ENCODE results near the gene ALB.
"Not testable (repeated sequence)": the region's sequence is repeated elsewhere in the genome, so short reads cannot be mapped to it uniquely, and the experiment has no call there.

Gene ALB

GRCh38 chr4:73404042-73404441 is at the start of gene ALB:
Gene ALB, plus strand, starts transcription at chr4:73404287. Its CDS starts 41 bp downstream, at chr4:73404328.
- CTCF ChIA-PET: no interaction called here
- DNase-seq: no peak
- Mint-ChIP-seq H3K36me3 (no peaks in the 10 kb centered on the region), H3K27ac (no peak within 1 kb of the TSS), H3K9me3 (no peaks in the 10 kb centered on the region), H3K4me3 (no peak within 1 kb of the TSS), H3K27me3 (no peaks in the 10 kb centered on the region), H3K4me1 (no peaks in the 10 kb centered on the region)

GRCh38 chr4:73357174-73357573 is 46.9 kb upstream of the ALB start:
- CTCF ChIA-PET, H3K4me1 Mint-ChIP-seq: not testable (repeated sequence)

GRCh38 chr4:73369506-73370199 is 34.4 kb upstream of the ALB start:
- H3K4me1 Mint-ChIP-seq, DNase-seq, CTCF ChIA-PET, H3K27me3 Mint-ChIP-seq, H3K4me3 Mint-ChIP-seq, H3K9me3 Mint-ChIP-seq, H3K36me3 Mint-ChIP-seq, H3K27ac Mint-ChIP-seq: not testable (repeated sequence)

More at GRCh38 chr4:73357174-73357573, 46.9 kb upstream of the ALB start:
- not testable (repeated sequence) for H3K9me3 Mint-ChIP-seq, H3K27ac Mint-ChIP-seq, H3K27me3 Mint-ChIP-seq, DNase-seq, H3K4me3 Mint-ChIP-seq, H3K36me3 Mint-ChIP-seq

- H3K4me3 Mint-ChIP-seq: no peak overlapping the region
- no peak overlapping the region for H3K27ac Mint-ChIP-seq
- no peak for DNase-seq
- H3K27me3 Mint-ChIP-seq: no peaks in the 10 kb centered on the region
- H3K9me3 Mint-ChIP-seq: no peaks in the 10 kb centered on the region
- no peaks in the 10 kb centered on the region for H3K4me1 Mint-ChIP-seq
- no peaks in the 10 kb centered on the region for H3K36me3 Mint-ChIP-seq
- CTCF ChIA-PET: interaction anchor here (0.6 kb wide), 1 partner anchor 853 kb away, joined by 3 read pairs; no protein-coding TSS in a partner anchor
Measured at GRCh38 chr4:73375328-73375741, 28.8 kb upstream of the ALB start.

GRCh38 chr4:73376251-73376650 is 27.8 kb upstream of the ALB start:
- H3K36me3 Mint-ChIP-seq: no peaks in the 10 kb centered on the region
- DNase-seq: no peak
- no peak overlapping the region for H3K27ac Mint-ChIP-seq
- H3K27me3 Mint-ChIP-seq: no peaks in the 10 kb centered on the region
- H3K4me3 Mint-ChIP-seq: no peak overlapping the region
- no peaks in the 10 kb centered on the region for H3K4me1 Mint-ChIP-seq
- H3K9me3 Mint-ChIP-seq: no peaks in the 10 kb centered on the region
- CTCF ChIA-PET: no interaction called here

GRCh38 chr4:73376976-73377375 is 27.1 kb upstream of the ALB start:
- Mint-ChIP-seq H3K27ac (no peak overlapping the region), H3K4me3 (no peak overlapping the region), H3K4me1 (no peaks in the 10 kb centered on the region), H3K9me3 (no peaks in the 10 kb centered on the region), H3K27me3 (no peaks in the 10 kb centered on the region), H3K36me3 (no peaks in the 10 kb centered on the region)
- DNase-seq: no peak
- CTCF ChIA-PET: no interaction called here

GRCh38 chr4:73378887-73379286 is 25.2 kb upstream of the ALB start:
- H3K4me3 Mint-ChIP-seq: no peak overlapping the region
- no peaks in the 10 kb centered on the region for H3K9me3 Mint-ChIP-seq

GRCh38 chr4:73379946-73380345 is 24.1 kb upstream of the ALB start:
- CTCF ChIA-PET: no interaction called here
- no peak for DNase-seq
- no peaks in the 10 kb centered on the region for H3K36me3 Mint-ChIP-seq
- H3K9me3 Mint-ChIP-seq: no peaks in the 10 kb centered on the region
- no peak overlapping the region for H3K27ac Mint-ChIP-seq
- H3K4me1 Mint-ChIP-seq: no peaks in the 10 kb centered on the region
- H3K27me3 Mint-ChIP-seq: no peaks in the 10 kb centered on the region
- H3K4me3 Mint-ChIP-seq: no peak overlapping the region

More at GRCh38 chr4:73378887-73379286, 25.2 kb upstream of the ALB start:
- CTCF ChIA-PET: no interaction called here
- no peak for DNase-seq
- Mint-ChIP-seq H3K27ac (no peak overlapping the region), H3K4me1 (no peaks in the 10 kb centered on the region), H3K36me3 (no peaks in the 10 kb centered on the region), H3K27me3 (no peaks in the 10 kb centered on the region)

- Mint-ChIP-seq H3K9me3 (peaks cover 2% of the 10 kb centered on the region), H3K27ac (no peak overlapping the region), H3K4me1 (no peaks in the 10 kb centered on the region), H3K36me3 (no peaks in the 10 kb centered on the region), H3K4me3 (no peak overlapping the region), H3K27me3 (no peaks in the 10 kb centered on the region)
- DNase-seq: no peak
- CTCF ChIA-PET: no interaction called here
Measured at GRCh38 chr4:73381214-73381613, 22.9 kb upstream of the ALB start.

- Mint-ChIP-seq H3K4me1 (no peaks in the 10 kb centered on the region), H3K27me3 (no peaks in the 10 kb centered on the region), H3K9me3 (peaks cover 2% of the 10 kb centered on the region), H3K36me3 (no peaks in the 10 kb centered on the region), H3K4me3 (no peak overlapping the region), H3K27ac (no peak overlapping the region)
- CTCF ChIA-PET: no interaction called here
- DNase-seq: no peak
Measured at GRCh38 chr4:73383452-73383851, 20.6 kb upstream of the ALB start.

GRCh38 chr4:73387552-73387951 is 16.5 kb upstream of the ALB start:
- H3K9me3 Mint-ChIP-seq: peaks cover 2% of the 10 kb centered on the region
- no peak overlapping the region for H3K27ac Mint-ChIP-seq
- H3K4me3 Mint-ChIP-seq: no peak overlapping the region
- H3K36me3 Mint-ChIP-seq: no peaks in the 10 kb centered on the region
- CTCF ChIA-PET: no interaction called here
- H3K27me3 Mint-ChIP-seq: no peaks in the 10 kb centered on the region
- H3K4me1 Mint-ChIP-seq: no peaks in the 10 kb centered on the region
- DNase-seq: no peak

- Mint-ChIP-seq H3K4me3 (no peak overlapping the region), H3K27me3 (no peaks in the 10 kb centered on the region), H3K4me1 (no peaks in the 10 kb centered on the region), H3K27ac (no peak overlapping the region), H3K9me3 (peaks cover 2% of the 10 kb centered on the region), H3K36me3 (no peaks in the 10 kb centered on the region)
- CTCF ChIA-PET: no interaction called here
- DNase-seq: no peak
Measured at GRCh38 chr4:73388887-73389286, 15.2 kb upstream of the ALB start.

GRCh38 chr4:73389663-73390062 is 14.4 kb upstream of the ALB start:
- H3K4me1 Mint-ChIP-seq, H3K4me3 Mint-ChIP-seq, H3K36me3 Mint-ChIP-seq, H3K9me3 Mint-ChIP-seq, H3K27me3 Mint-ChIP-seq, DNase-seq, CTCF ChIA-PET, H3K27ac Mint-ChIP-seq: not testable (repeated sequence)

GRCh38 chr4:73391774-73392173 is 12.3 kb upstream of the ALB start:
- Mint-ChIP-seq H3K4me3 (no peak overlapping the region), H3K27me3 (no peaks in the 10 kb centered on the region), H3K27ac (no peak overlapping the region), H3K4me1 (no peaks in the 10 kb centered on the region), H3K36me3 (no peaks in the 10 kb centered on the region), H3K9me3 (no peaks in the 10 kb centered on the region)
- CTCF ChIA-PET: no interaction called here
- no peak for DNase-seq

- CTCF ChIA-PET: no interaction called here
- no peaks in the 10 kb centered on the region for H3K4me1 Mint-ChIP-seq
- no peak overlapping the region for H3K27ac Mint-ChIP-seq
- no peaks in the 10 kb centered on the region for H3K9me3 Mint-ChIP-seq
- no peaks in the 10 kb centered on the region for H3K36me3 Mint-ChIP-seq
- no peak for DNase-seq
- no peak overlapping the region for H3K4me3 Mint-ChIP-seq
- no peaks in the 10 kb centered on the region for H3K27me3 Mint-ChIP-seq
Measured at GRCh38 chr4:73392936-73393335, 11.2 kb upstream of the ALB start.

- CTCF ChIA-PET: no interaction called here
- H3K9me3 Mint-ChIP-seq: no peaks in the 10 kb centered on the region
- no peak overlapping the region for H3K27ac Mint-ChIP-seq
- no peak for DNase-seq
- no peaks in the 10 kb centered on the region for H3K4me1 Mint-ChIP-seq
- no peak overlapping the region for H3K4me3 Mint-ChIP-seq
- no peaks in the 10 kb centered on the region for H3K36me3 Mint-ChIP-seq
- no peaks in the 10 kb centered on the region for H3K27me3 Mint-ChIP-seq
Measured at GRCh38 chr4:73396304-73396703, 7.8 kb upstream of the ALB start.

Measured in activated naive CD4-positive, alpha-beta T cell treated with anti-CD3 and anti-CD28 coated beads, Interleukin-2, amount 10 ng/mL, durations not matched to agents 7 days and 5 days (primary cell).